Measurements from ENCODE around the gene CD200R1L. TPM values are rescaled to one million over a fixed set of nuclear protein-coding genes. Genes with fewer than 3 reads are reported as not detected.

The CD200R1L gene
- total RNA-seq, 1 experiment from 2014 or later, result not detected

GRCh38 chr3:112817797-112818196 is 28.9 kb downstream of the CD200R1L start:
- Histone ChIP-seq H3K4me3 (ENCODE audit: low read depth in 2 of 2, low read length in 2 of 2) (no peak overlapping the region), H3K4me1 (ENCODE audit: control insufficient read depth, insufficient read depth, low read length) (no peaks in the 10 kb centered on the region), H3K27me3 (ENCODE audit: control insufficient read depth, insufficient read depth, low read length) (no peaks in the 10 kb centered on the region), H3K36me3 (ENCODE audit: control insufficient read depth, insufficient read depth, low read length) (no peaks in the 10 kb centered on the region), H3K27ac (ENCODE audit: low read length) (no peak overlapping the region), H3K9me3 (ENCODE audit: control insufficient read depth, insufficient read depth, low read depth, low read length) (no peaks in the 10 kb centered on the region)
- ATAC-seq, result no peak
- TF ChIP-seq POLR2AphosphoS5 (IDR thresholded peaks at IDR 0.05; ENCODE audit: low read depth, low read length) (no peak), SIN3A (IDR thresholded peaks at IDR 0.05; ENCODE audit: borderline replicate concordance, insufficient read depth, low read depth, low read length) (no peak), CTCF (IDR thresholded peaks at IDR 0.05) (no peak), REST (IDR thresholded peaks at IDR 0.05; ENCODE audit: insufficient read depth in 1 of 2, low read depth in 2 of 2, low read length in 1 of 2) (no peak), TCF7L2 (IDR thresholded peaks at IDR 0.05; ENCODE audit: low read depth, low read length) (no peak)
- intact Hi-C loops (cut with micrococcal nuclease; ENCODE audit: unreplicated experiment) (no loop called here), in situ Hi-C loops (cut with HindIII; ENCODE audit: low pct_unique_long_range_greater_than_20kb, low sequenced_read_pairs) (no loop called here)
- no peak for DNase-seq (ENCODE audit: low read depth, low spot score)
- CTCF ChIA-PET, result no interaction called here
- POLR2A ChIA-PET, result no interaction called here
- BruUV-seq (replicated peaks), result no TSS peak

- Histone ChIP-seq H3K27ac (ENCODE audit: low read length) (no peak overlapping the region), H3K4me1 (ENCODE audit: control insufficient read depth, insufficient read depth, low read length) (no peaks in the 10 kb centered on the region), H3K9me3 (ENCODE audit: control insufficient read depth, insufficient read depth, low read depth, low read length) (no peaks in the 10 kb centered on the region), H3K36me3 (ENCODE audit: control insufficient read depth, insufficient read depth, low read length) (no peaks in the 10 kb centered on the region), H3K27me3 (ENCODE audit: control insufficient read depth, insufficient read depth, low read length) (no peaks in the 10 kb centered on the region), H3K4me3 (ENCODE audit: low read depth in 2 of 2, low read length in 2 of 2) (no peak overlapping the region)
- in situ Hi-C loops (cut with HindIII; ENCODE audit: low pct_unique_long_range_greater_than_20kb, low sequenced_read_pairs), result no loop called here
- ATAC-seq (no peak), DNase-seq (ENCODE audit: low read depth, low spot score) (no peak)
- no TSS peak for BruUV-seq (replicated peaks)
- POLR2A ChIA-PET, result no interaction called here
- TF ChIP-seq POLR2AphosphoS5 (IDR thresholded peaks at IDR 0.05; ENCODE audit: low read depth, low read length) (no peak), SIN3A (IDR thresholded peaks at IDR 0.05; ENCODE audit: borderline replicate concordance, insufficient read depth, low read depth, low read length) (no peak), REST (IDR thresholded peaks at IDR 0.05; ENCODE audit: insufficient read depth in 1 of 2, low read depth in 2 of 2, low read length in 1 of 2) (no peak), TCF7L2 (IDR thresholded peaks at IDR 0.05; ENCODE audit: low read depth, low read length) (no peak), CTCF (IDR thresholded peaks at IDR 0.05) (no peak)
- CTCF ChIA-PET, result no interaction called here
- intact Hi-C loops (cut with micrococcal nuclease; ENCODE audit: unreplicated experiment), result no loop called here
Measured at GRCh38 chr3:112817271-112817670, 29.4 kb downstream of the CD200R1L start.

Data from Panc1 (cell line).